ENCODE measurements around the gene IFNK.

GRCh38 chr9:27554712-27555111, 30.6 kb downstream of the IFNK start:
- TF ChIP-seq CTCF (IDR thresholded peaks at IDR 0.05) (no peak), POLR2A (IDR thresholded peaks at IDR 0.05) (no peak)

All from heart left ventricle (tissue), 13 donors.